Liver (tissue), 9 donors: ENCODE results near the gene KIF3B. TPM values are rescaled to one million over a fixed set of nuclear protein-coding genes. Genes with fewer than 3 reads are reported as not detected.

Experiments
- DNase-seq: peaks from one replicate; pipeline ENCODE4 v3.0.0-alpha.2; 2017; ENCODE audit warnings: low spot score
- H3K27ac ChIP-seq, 2 donors: one replicate each; pipeline ENCODE4 v1.7.0; 2013; ENCODE audit warnings: inconsistent platforms in 2 of 2, low read length in 2 of 2, control low read depth in 1 of 2, low read depth in 1 of 2, mild to moderate bottlenecking in 1 of 2
- H3K27me3 ChIP-seq, 4 donors: one replicate each; pipeline versions ENCODE4 v1.6.1 to v1.7.0; 2013; ENCODE audit warnings: low read length in 3 of 4, inconsistent platforms in 1 of 4, mild to moderate bottlenecking in 1 of 4, moderate library complexity in 1 of 4; ENCODE audit not compliant: control insufficient read depth in 4 of 4, insufficient read depth in 4 of 4
- H3K36me3 ChIP-seq, 4 donors: one replicate each; pipeline versions ENCODE4 v1.6.1 to v1.7.0; 2013; ENCODE audit warnings: low read length in 3 of 4, mild to moderate bottlenecking in 3 of 4, low read depth in 1 of 4, moderate library complexity in 1 of 4; ENCODE audit not compliant: control insufficient read depth in 4 of 4, insufficient read depth in 3 of 4
- H3K4me1 ChIP-seq, 4 donors: one replicate each; pipeline versions ENCODE4 v1.6.1 to v1.7.0; 2013; ENCODE audit warnings: low read length in 3 of 4, mild to moderate bottlenecking in 3 of 4, moderate library complexity in 1 of 4; ENCODE audit not compliant: control insufficient read depth in 4 of 4, insufficient read depth in 4 of 4
- H3K4me3 ChIP-seq, 3 donors: one replicate each; pipeline versions ENCODE4 v1.6.1 to v1.7.0; 2013; ENCODE audit warnings: low read length in 3 of 3, control low read depth in 1 of 3, low read depth in 1 of 3, mild to moderate bottlenecking in 1 of 3
- H3K9ac ChIP-seq, 2 donors: one replicate each; pipeline ENCODE4 v1.7.0; 2013; ENCODE audit warnings: low read length in 2 of 2, mild to moderate bottlenecking in 2 of 2, moderate library complexity in 2 of 2, control low read depth in 1 of 2, low read depth in 1 of 2
- H3K9me3 ChIP-seq, 4 donors: one replicate each; pipeline versions ENCODE4 v1.6.1 to v1.7.0; 2013; ENCODE audit warnings: low read length in 3 of 4; ENCODE audit not compliant: control insufficient read depth in 4 of 4
- ATF3 ChIP-seq: IDR thresholded peaks from 2 replicates; pipeline ENCODE4 v1.6.1; 2016; ENCODE audit warnings: antibody characterized with exemption
- CTCF ChIP-seq: fragments of 150-350 bp; IDR thresholded peaks from 2 replicates; pipeline ENCODE4 v1.5.1; 2017; ENCODE audit warnings: improper control_type of control experiment, low read depth, low read length; ENCODE audit not compliant: missing input control
- EGR1 ChIP-seq, 2 donors: IDR thresholded peaks; 2 replicates each; pipeline ENCODE4 v1.6.1; 2016 to 2018; ENCODE audit warnings: antibody characterized with exemption in 2 of 2, low read depth in 2 of 2
- FOXA1 ChIP-seq: IDR thresholded peaks from 2 replicates; pipeline ENCODE4 v1.6.1; 2016; ENCODE audit warnings: antibody characterized with exemption
- FOXA2 ChIP-seq: IDR thresholded peaks from 2 replicates; pipeline ENCODE4 v1.6.1; 2016; ENCODE audit warnings: antibody characterized with exemption
- GABPA ChIP-seq, 2 donors: IDR thresholded peaks in 1 of 2; conservative IDR thresholded peaks in 1 of 2; 2 replicates each; pipeline ENCODE4 v1.6.1; 2016; ENCODE audit warnings: antibody characterized with exemption in 2 of 2, mild to moderate bottlenecking in 1 of 2, moderate library complexity in 1 of 2
- JUND ChIP-seq, 2 donors: IDR thresholded peaks; 2 replicates each; pipeline ENCODE4 v1.6.1; 2016; ENCODE audit warnings: antibody characterized with exemption in 2 of 2
- MAX ChIP-seq: IDR thresholded peaks from 2 replicates; pipeline ENCODE4 v1.6.1; 2016; ENCODE audit warnings: antibody characterized with exemption
- NR2F2 ChIP-seq: IDR thresholded peaks from 2 replicates; pipeline ENCODE4 v1.6.1; 2016; ENCODE audit warnings: antibody characterized with exemption
- RAD21 ChIP-seq, 2 donors: IDR thresholded peaks; 2 replicates each; pipeline ENCODE4 v1.6.1; 2016; ENCODE audit warnings: antibody characterized with exemption in 2 of 2, mild to moderate bottlenecking in 2 of 2
- RXRA ChIP-seq, 2 donors: IDR thresholded peaks; 2 replicates each; pipeline ENCODE4 v1.6.1; 2017 to 2018; ENCODE audit warnings: antibody characterized with exemption in 2 of 2, mild to moderate bottlenecking in 1 of 2
- SP1 ChIP-seq: IDR thresholded peaks from 2 replicates; pipeline ENCODE4 v1.6.1; 2018; ENCODE audit warnings: antibody characterized with exemption, mild to moderate bottlenecking
- ZBTB33 ChIP-seq: IDR thresholded peaks from 2 replicates; pipeline ENCODE4 v1.6.1; 2016; ENCODE audit warnings: antibody characterized with exemption
- WGBS: extraction: QIAGEN DNeasy Blood & Tissue Kit; methylation state at CpG from one replicate; pipeline ENCODE4 v1.1.7; 2013; 5-methylcytosine and 5-hydroxymethylcytosine counted together
- polyA plus RNA-seq, 2 donors: library from polyadenylated mRNA; stranded (reverse) in 1 of 2; unstranded in 1 of 2; fragments of 200-250 nt in 1 of 2; fragments of >200 nt in 1 of 2; fragmentation: Nextera tagmentation in 1 of 2; extraction: Ambion mirVana in 1 of 2; gene quantifications; one replicate each; pipeline versions ENCODE4 v1.2.1 to v1.2.3, GENCODE V29; 2013 to 2015
- total RNA-seq, 2 donors: library from RNA; depleted of rRNA; stranded (reverse); fragments of >200 nt; gene quantifications; one replicate each; pipeline ENCODE4 v1.2.3, GENCODE V29; 2014
- donor health status: healthy.
- donor health status: healthy.
- donor health status: healthy.
- donor health status: healthy.
- donor health status: healthy.

The KIF3B gene
- total and polyA plus RNA-seq, 4 donors, result 8.3 to 24.2 (median 12.9) TPM

- no peaks in the 10 kb centered on the region for H3K27me3 ChIP-seq
Observed at GRCh38 chr20:32229251-32229747, 48.2 kb upstream of the KIF3B start.

DNA sequence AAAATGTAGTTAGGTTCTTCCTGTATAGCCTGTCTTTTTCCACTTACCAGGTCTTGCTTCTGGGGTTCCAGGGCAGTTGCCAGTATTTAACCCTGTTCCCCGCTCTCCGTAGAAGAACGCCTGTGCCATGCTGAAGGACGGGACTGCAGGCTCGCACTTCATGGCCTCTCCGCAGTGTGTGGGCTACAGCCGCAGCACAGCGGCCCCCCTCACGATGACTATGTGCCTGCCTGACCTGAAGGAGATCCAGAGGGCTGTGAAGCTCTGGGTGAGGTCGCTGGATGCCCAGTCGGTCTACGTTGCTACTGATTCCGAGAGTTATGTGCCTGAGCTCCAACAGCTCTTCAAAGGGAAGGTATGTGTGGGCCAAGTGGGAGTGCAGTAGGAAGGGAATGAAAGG lies 46.7 kb upstream of the KIF3B start:
- H3K9me3 ChIP-seq, result no peaks in the 10 kb centered on the region
- H3K36me3 ChIP-seq, result peaks cover 4 to 41% (median 35%) of the 10 kb centered on the region in 4 donors
- no peak for DNase-seq
- H3K4me1 ChIP-seq, result peaks cover 13 to 48% (median 36%) of the 10 kb centered on the region in 4 donors
- no peak overlapping the region for H3K27ac ChIP-seq
- H3K27me3 ChIP-seq, result no peaks in the 10 kb centered on the region
- no peak overlapping the region for H3K9ac ChIP-seq
- WGBS, result 97% methylated on average over 13 of the region's 13 CpGs
- no peak overlapping the region for H3K4me3 ChIP-seq
- TF ChIP-seq RAD21 (IDR thresholded peaks at IDR 0.05) (no peak), SP1 (no peak), CTCF (no peak), NR2F2 (no peak), GABPA (IDR thresholded peaks at IDR 0.05 in 1 of 2, conservative IDR thresholded peaks at IDR 0.05 in 1 of 2) (no peak), RXRA (IDR thresholded peaks at IDR 0.05) (no peak), MAX (no peak), JUND (IDR thresholded peaks at IDR 0.05) (no peak), FOXA1 (no peak), EGR1 (IDR thresholded peaks at IDR 0.05; ENCODE audit: low read depth in 2 of 2) (no peak), FOXA2 (no peak), ATF3 (no peak), ZBTB33 (no peak)

More at GRCh38 chr20:32229251-32229747, 48.2 kb upstream of the KIF3B start:
- Histone ChIP-seq H3K27ac (no peak overlapping the region), H3K9ac (no peak overlapping the region), H3K4me3 (no peak overlapping the region), H3K4me1 (peaks cover 7 to 38% (median 27%) of the 10 kb centered on the region in 4 donors), H3K36me3 (peaks cover 4 to 34% (median 30%) of the 10 kb centered on the region in 4 donors), H3K9me3 (no peaks in the 10 kb centered on the region)
- 83% methylated on average over 5 of the region's 5 CpGs for WGBS
- no peak for TF ChIP-seq EGR1 (IDR thresholded peaks at IDR 0.05; ENCODE audit: low read depth in 2 of 2)
- no peak for TF ChIP-seq SP1
- TF ChIP-seq MAX, result no peak
- TF ChIP-seq RXRA (IDR thresholded peaks at IDR 0.05), result no peak
- no peak for TF ChIP-seq GABPA (IDR thresholded peaks at IDR 0.05 in 1 of 2, conservative IDR thresholded peaks at IDR 0.05 in 1 of 2)
- no peak for TF ChIP-seq CTCF
- TF ChIP-seq ZBTB33, result no peak
- no peak for DNase-seq
